ENCODE data around the gene LIN7B.

DNA sequence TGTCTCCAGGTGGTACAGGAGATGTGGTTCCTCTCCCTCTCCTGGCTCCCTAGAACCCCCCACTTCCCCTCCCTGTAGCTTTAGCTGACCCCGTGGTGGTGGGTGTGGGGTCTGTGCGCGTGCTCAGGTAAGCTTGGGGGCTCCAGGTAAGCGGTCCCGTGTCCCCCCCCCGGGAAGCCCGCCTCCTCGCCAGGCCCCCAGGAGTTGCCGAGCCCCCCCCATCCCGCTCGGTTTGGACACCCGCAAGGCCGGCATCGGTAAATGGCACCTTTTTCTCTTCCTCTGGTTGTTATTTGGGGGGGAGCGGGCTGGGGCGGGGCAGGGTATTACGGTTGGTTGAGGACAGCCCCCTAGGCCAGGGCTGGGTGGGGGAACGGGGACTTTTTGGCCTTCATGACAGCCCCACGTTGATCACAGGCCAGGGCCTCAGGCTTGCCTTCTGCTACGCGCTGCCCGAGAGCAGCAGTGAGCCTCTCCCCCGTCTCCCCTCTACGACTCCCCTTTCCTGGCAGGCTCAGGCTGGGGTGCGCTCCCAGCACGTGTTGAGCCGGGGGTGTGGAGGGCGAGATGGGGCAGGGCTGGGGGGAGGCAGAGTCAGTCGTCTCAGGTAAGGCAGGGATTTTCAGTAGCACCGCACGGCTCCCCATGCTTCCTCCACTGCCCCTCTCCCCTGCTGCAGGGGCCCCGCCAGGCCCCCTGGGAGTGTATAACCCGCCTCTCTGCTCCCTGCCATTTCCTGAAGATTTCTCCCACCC is 10.7 kb upstream of the LIN7B start:
- TF ChIP-seq, protein P1, sequence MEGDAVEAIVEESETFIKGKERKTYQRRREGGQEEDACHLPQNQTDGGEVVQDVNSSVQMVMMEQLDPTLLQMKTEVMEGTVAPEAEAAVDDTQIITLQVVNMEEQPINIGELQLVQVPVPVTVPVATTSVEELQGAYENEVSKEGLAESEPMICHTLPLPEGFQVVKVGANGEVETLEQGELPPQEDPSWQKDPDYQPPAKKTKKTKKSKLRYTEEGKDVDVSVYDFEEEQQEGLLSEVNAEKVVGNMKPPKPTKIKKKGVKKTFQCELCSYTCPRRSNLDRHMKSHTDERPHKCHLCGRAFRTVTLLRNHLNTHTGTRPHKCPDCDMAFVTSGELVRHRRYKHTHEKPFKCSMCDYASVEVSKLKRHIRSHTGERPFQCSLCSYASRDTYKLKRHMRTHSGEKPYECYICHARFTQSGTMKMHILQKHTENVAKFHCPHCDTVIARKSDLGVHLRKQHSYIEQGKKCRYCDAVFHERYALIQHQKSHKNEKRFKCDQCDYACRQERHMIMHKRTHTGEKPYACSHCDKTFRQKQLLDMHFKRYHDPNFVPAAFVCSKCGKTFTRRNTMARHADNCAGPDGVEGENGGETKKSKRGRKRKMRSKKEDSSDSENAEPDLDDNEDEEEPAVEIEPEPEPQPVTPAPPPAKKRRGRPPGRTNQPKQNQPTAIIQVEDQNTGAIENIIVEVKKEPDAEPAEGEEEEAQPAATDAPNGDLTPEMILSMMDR (IDR thresholded peaks at IDR 0.05) = no peak
- TF ChIP-seq POLR2A (IDR thresholded peaks at IDR 0.05) = no peak

Data from lower leg skin (tissue), 3 donors.